SK-N-MC (cell line): ENCODE results near the gene TTLL5.
A peak's percentile ranks its signal among the peaks of the same experiment; 100 is the strongest.

Experiments
- DNase-seq: peaks from one replicate; pipeline ENCODE4 v3.0.0-alpha.2; 2011; ENCODE audit warnings: low read depth, low spot score
- H3K27ac ChIP-seq: fragments of 200-600 bp; sonication (generic); 2 replicates; pipeline ENCODE4 v1.5.1; 2016; ENCODE audit warnings: mixed run types
- H3K36me3 ChIP-seq: fragments of 200-600 bp; sonication (generic); 2 replicates; pipeline ENCODE4 v1.6.1; 2017; ENCODE audit warnings: antibody characterized with exemption, low read length, mixed read lengths; ENCODE audit not compliant: insufficient read depth
- H3K4me3 ChIP-seq: fragments of 200-600 bp; sonication (generic); 2 replicates; pipeline ENCODE4 v1.5.1; 2016
- H3K9ac ChIP-seq: fragments of 200-600 bp; sonication (generic); 2 replicates; pipeline ENCODE4 v1.8.0; 2017; ENCODE audit warnings: mixed run types, mixed read lengths; ENCODE audit not compliant: insufficient read length
- H3K9me3 ChIP-seq: fragments of 200-600 bp; sonication (generic); 2 replicates; pipeline ENCODE4 v1.6.1; 2017; ENCODE audit warnings: low read depth, mild to moderate bottlenecking, antibody characterized with exemption, low read length, moderate library complexity, mixed read lengths
- EZH2 ChIP-seq: fragments of 200-600 bp; sonication (generic); IDR thresholded peaks from one replicate; pipeline ENCODE4 v1.6.1; 2017; ENCODE audit warnings: antibody characterized with exemption
- FOXP2 ChIP-seq: optimal IDR thresholded peaks from 2 replicates; pipeline ENCODE3; 2011; ENCODE audit warnings: mild to moderate bottlenecking, moderate library complexity; ENCODE audit not compliant: insufficient read depth; ENCODE audit errors: extremely low read length, control extremely low read depth
- POLR2AphosphoS5 ChIP-seq: IDR thresholded peaks from 2 replicates; pipeline ENCODE4 v1.6.1; 2012; ENCODE audit warnings: mild to moderate bottlenecking, low read depth, low read length, borderline replicate concordance

Gene TTLL5, protein sequence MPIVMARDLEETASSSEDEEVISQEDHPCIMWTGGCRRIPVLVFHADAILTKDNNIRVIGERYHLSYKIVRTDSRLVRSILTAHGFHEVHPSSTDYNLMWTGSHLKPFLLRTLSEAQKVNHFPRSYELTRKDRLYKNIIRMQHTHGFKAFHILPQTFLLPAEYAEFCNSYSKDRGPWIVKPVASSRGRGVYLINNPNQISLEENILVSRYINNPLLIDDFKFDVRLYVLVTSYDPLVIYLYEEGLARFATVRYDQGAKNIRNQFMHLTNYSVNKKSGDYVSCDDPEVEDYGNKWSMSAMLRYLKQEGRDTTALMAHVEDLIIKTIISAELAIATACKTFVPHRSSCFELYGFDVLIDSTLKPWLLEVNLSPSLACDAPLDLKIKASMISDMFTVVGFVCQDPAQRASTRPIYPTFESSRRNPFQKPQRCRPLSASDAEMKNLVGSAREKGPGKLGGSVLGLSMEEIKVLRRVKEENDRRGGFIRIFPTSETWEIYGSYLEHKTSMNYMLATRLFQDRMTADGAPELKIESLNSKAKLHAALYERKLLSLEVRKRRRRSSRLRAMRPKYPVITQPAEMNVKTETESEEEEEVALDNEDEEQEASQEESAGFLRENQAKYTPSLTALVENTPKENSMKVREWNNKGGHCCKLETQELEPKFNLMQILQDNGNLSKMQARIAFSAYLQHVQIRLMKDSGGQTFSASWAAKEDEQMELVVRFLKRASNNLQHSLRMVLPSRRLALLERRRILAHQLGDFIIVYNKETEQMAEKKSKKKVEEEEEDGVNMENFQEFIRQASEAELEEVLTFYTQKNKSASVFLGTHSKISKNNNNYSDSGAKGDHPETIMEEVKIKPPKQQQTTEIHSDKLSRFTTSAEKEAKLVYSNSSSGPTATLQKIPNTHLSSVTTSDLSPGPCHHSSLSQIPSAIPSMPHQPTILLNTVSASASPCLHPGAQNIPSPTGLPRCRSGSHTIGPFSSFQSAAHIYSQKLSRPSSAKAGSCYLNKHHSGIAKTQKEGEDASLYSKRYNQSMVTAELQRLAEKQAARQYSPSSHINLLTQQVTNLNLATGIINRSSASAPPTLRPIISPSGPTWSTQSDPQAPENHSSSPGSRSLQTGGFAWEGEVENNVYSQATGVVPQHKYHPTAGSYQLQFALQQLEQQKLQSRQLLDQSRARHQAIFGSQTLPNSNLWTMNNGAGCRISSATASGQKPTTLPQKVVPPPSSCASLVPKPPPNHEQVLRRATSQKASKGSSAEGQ (N-terminal part only)

DNA sequence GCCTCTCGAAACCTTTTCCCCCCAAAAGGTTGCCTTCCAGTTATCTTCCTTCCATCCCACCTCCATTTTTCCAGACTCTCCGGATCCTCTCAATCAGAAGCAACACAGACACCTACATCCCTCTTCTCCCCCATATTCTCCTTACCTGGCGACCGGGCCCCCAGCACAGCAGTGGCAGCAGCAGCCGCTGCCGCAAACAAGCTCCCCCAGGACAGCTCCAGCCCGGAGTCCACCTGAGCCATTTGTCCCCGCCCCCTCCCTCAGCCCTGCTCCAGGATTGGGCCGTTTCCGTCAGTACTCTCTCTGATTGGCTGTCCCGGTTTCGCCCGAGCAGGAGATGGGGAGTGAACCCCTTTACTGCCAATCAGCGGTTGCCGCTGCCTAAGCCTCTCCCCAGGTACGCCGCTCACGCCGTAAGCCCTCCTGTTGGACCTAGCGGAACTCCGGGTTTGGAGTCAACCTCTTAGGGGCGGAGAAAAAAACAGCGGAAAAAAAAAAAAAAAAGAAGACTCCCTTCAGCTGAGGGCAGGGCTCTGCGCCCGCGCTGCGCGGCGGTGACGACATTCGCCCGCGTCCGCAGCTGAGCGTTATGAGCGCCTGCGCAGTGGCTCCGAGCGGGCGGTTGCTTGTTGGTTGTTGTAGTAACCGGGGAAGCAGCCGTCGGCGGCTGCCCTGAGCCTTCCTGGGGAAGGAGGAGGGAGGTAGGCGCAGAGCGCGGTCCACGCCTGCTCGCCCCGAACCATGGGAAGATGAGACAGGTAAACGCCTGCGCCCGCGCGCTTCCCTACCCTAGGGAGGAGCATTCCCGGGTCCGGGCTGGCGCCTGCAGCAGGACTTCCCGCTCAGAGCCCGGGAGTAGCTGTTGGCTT lies at the start of gene TTLL5, which contains the start of gene ERG28:
TTLL5 (plus strand) TSS at position 617 of the 869 bp plus-strand sequence. CDS start 1,904 bp downstream, outside the sequence.
ERG28 (minus strand) TSS at position 247 of the 869 bp plus-strand sequence. CDS start 3,374 bp downstream, outside the sequence.
- Histone ChIP-seq H3K9ac (peak within 1 kb of the TSS; percentile 74), H3K27ac (peak within 1 kb of the TSS; percentile 63), H3K36me3 (peaks cover 48% of the 10 kb centered on the region), H3K9me3 (no peaks in the 10 kb centered on the region), H3K4me3 (peak within 1 kb of the TSS; percentile 78)
- peak; percentile 95 for DNase-seq
- peak; percentile 78 for TF ChIP-seq POLR2AphosphoS5
- TF ChIP-seq EZH2: no peak

DNA sequence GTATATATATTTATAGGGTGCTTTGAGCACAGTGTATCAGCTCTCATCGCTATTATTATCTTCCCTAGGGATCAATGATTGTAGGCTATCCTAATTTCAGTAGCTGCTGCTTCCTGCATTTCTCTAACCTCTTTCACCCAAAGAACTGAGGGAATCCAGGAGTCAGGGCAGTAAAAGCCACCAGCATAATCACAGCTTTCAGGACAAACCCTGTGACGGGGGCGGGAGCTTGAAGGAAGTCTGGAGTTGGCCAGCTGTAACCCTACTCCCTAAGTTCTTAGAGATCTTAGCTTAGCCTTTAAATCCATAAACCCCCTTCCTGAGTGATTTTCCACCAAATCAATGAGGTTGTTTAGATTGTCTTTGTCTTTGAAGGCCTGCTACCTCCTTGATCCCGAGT lies 48.9 kb upstream of the TTLL5 start:
- no peak for DNase-seq
- no peak overlapping the region for H3K27ac ChIP-seq
- TF ChIP-seq FOXP2: no peak
- no peak for TF ChIP-seq EZH2
- TF ChIP-seq POLR2AphosphoS5: no peak
- H3K9ac ChIP-seq: no peak overlapping the region
- no peak overlapping the region for H3K4me3 ChIP-seq
- H3K36me3 ChIP-seq: no peaks in the 10 kb centered on the region
- no peaks in the 10 kb centered on the region for H3K9me3 ChIP-seq

DNA sequence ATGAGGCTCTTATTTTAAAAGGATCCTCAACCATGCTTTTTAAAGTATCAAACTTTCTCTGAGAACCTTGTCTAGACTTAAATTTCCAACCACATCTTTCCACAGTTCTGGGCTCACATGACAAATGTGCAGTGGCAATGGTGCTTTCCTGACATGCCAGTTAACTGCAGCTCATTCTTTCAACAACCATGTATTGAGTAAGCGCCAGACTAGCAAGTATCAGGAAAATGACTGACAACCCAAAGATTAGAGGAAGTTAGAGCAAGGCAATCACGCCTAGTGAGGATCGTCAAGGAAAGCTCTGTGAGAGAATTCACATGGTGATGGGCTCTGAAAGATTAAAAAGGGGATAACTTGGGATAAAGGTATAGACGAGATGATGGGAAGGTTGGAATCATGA lies 46.9 kb upstream of the TTLL5 start:
- no peak for DNase-seq
- H3K9ac ChIP-seq: no peak overlapping the region

DNA sequence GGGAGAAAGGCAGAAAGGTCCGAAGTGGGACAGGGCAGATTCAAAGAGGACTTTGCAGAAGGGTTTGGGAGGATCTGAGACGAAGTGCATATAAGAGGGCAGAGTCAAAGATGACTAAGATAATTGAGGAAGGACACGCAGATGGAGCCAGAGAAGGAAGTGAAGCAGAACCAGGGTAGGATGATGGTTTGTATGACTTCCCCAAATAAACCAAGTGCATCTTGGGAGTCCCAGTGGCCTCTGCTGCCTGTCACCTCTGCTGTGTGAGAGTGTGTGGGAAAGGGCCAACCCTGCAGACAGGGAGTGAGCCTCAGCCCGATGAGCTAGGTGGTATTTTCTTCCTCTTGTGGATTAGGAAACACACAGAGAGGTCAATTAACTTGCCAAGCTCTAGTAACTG lies 45.8 kb upstream of the TTLL5 start:
- Histone ChIP-seq H3K27ac (no peak overlapping the region), H3K9me3 (no peaks in the 10 kb centered on the region), H3K36me3 (no peaks in the 10 kb centered on the region), H3K4me3 (no peak overlapping the region), H3K9ac (no peak overlapping the region)
- no peak for DNase-seq
- TF ChIP-seq EZH2: no peak
- no peak for TF ChIP-seq POLR2AphosphoS5
- TF ChIP-seq FOXP2: no peak

More for the DNA sequence above, 46.9 kb upstream of the TTLL5 start:
- Histone ChIP-seq H3K27ac (no peak overlapping the region), H3K4me3 (no peak overlapping the region), H3K36me3 (no peaks in the 10 kb centered on the region), H3K9me3 (no peaks in the 10 kb centered on the region)
- no peak for TF ChIP-seq POLR2AphosphoS5
- no peak for TF ChIP-seq EZH2
- no peak for TF ChIP-seq FOXP2

DNA sequence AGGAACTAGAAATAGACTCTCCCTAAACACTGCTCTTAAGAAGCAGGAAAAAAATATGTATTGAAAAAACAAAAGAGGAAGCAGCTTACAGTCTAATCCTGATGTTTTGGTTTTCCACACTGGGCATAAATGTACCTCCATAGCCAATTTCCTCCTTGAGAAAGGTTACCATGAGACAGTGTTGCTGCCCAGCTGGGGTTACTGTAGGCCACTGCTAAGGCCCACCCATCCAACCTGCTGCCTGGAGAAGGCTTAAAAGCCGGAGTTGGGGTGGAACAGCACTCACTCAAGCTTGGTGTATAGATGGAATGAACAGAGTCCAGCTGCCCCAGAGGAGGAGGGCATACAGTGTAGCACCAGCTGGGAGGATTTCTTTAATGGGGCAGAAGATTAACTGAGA lies 41.5 kb upstream of the TTLL5 start:
- Histone ChIP-seq H3K9ac (no peak overlapping the region), H3K36me3 (no peaks in the 10 kb centered on the region), H3K4me3 (no peak overlapping the region), H3K9me3 (no peaks in the 10 kb centered on the region), H3K27ac (no peak overlapping the region)
- no peak for DNase-seq
- no peak for TF ChIP-seq EZH2
- no peak for TF ChIP-seq FOXP2
- TF ChIP-seq POLR2AphosphoS5: no peak

DNA sequence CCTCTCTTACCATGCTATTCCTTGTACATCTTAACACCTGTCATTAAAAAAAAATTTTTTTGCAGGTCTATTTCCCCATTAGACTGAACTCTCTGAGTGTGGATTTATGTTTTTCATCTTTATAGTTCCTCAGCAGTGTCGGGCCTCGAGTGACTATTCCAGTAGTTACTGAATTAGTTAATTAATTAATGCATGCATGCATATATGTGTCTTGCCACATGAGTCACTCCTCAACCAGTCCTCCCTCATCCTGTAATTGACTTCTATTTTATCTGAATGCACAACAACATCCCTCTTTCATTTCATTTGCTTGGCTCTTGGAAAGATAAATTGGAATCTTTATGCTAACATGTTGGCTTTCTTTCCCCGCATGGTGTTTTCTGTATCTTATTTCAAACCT lies 36.0 kb upstream of the TTLL5 start:
- H3K4me3 ChIP-seq: no peak overlapping the region
- DNase-seq: no peak
- H3K9ac ChIP-seq: no peak overlapping the region
- H3K9me3 ChIP-seq: no peaks in the 10 kb centered on the region
- TF ChIP-seq POLR2AphosphoS5 (no peak), EZH2 (no peak), FOXP2 (no peak)
- no peak overlapping the region for H3K27ac ChIP-seq
- H3K36me3 ChIP-seq: no peaks in the 10 kb centered on the region

DNA sequence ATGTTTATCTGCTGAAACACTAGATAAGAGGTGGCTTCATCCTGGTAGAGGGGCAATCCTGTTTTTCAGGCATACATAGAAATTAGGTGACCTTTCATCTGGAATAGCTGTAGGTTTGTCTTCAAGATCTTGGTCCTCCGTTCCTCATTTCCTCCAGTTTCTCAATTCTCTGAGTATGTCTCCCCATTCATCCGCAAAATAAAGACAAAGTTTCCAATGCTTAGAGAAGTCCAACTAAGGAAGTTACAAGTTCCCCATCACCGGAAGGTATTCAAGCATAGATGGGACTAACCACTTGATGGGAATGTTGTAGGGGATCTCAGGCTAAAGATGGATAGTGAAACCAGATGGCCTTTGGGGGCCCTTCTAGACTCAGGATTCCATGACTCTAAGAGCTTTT lies 34.6 kb upstream of the TTLL5 start:
- no peak overlapping the region for H3K4me3 ChIP-seq
- TF ChIP-seq EZH2 (no peak), POLR2AphosphoS5 (no peak), FOXP2 (no peak)
- H3K9me3 ChIP-seq: no peaks in the 10 kb centered on the region
- DNase-seq: no peak
- no peak overlapping the region for H3K27ac ChIP-seq
- H3K36me3 ChIP-seq: no peaks in the 10 kb centered on the region
- no peak overlapping the region for H3K9ac ChIP-seq
